GF-D8 (cell line): ENCODE data around the gene RABGEF1.
"Not testable (repeated sequence)": the region's sequence is repeated elsewhere in the genome, so short reads cannot be mapped to it uniquely, and the experiment has no call there.

Experiments
- DNase-seq: peaks from one replicate; lab custom pipeline; 2025; lab: John Stamatoyannopoulos, UW

Gene RABGEF1

DNA sequence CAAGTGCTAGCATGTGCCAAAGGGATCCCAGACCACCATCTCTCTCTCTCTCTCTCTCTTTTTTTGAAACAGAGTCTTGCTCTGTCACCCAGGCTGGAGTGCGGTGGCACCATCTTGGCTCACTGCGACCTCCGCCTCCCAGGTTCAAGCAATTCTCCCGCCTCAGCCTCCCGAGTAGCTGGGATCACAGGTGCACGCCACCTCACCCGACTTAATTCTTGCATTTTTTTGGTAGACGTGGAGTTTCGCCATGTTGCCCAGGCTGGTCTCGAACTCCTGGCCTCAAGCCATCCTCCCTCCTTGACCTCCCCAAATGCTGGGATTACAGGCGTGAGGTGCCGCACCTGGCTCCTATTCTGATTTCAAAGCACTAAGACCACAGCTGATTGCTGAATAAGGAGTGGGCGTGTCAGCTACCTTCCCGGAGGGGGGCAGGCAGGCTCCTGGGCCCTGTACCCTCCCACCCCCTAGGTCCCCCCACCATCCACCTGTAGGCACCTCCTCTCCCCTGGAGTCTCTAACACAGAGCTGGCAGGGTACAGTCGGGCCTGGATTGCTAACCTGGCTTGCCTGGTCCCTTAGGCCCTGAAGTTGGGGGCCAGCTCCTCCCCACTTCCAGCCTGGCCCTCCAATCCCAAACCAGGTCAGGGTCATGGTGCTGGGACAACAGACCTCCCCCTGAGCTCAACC is 74.8 kb downstream of the RABGEF1 start:
- DNase-seq, result not testable (repeated sequence)

DNA sequence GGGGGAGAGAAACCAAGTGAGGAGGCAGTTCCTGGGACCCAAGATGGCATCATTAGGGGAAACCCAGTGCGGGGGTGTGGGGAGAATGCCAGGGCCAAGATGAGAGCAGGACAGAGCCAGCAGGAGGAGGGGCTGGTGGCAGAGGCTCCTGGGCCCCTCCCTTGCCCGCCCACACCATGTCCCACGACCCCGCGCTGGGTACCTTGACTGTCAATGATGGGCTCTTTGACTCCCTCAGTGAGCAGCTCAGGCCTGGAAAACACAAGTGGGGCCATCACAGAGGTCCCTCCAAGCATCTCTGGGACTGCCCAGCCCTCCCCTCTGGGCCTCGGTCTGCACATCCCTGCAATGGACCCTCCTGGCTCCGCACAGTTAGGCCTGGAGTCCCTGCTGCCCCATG is 75.4 kb downstream of the RABGEF1 start:
- no peak for DNase-seq

DNA sequence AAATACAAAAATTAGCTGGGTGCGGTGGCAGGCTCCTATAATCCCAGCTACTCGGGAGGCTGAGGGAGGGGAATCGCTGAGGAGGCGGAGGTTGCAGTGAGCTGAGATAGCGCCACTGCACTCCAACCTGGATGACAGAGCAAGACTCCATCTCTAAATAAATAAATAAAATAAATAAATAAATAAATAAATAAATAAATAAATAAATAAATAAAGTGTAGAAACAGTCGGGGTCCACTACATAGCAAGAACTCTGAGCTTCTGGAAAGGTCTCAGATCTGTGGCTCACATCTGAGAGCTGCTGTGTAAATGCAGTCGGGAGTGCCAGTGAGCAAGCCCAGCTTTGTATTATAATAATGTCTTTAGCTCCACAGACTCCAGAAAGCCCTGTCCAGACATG is 76.1 kb downstream of the RABGEF1 start:
- not testable (repeated sequence) for DNase-seq

DNA sequence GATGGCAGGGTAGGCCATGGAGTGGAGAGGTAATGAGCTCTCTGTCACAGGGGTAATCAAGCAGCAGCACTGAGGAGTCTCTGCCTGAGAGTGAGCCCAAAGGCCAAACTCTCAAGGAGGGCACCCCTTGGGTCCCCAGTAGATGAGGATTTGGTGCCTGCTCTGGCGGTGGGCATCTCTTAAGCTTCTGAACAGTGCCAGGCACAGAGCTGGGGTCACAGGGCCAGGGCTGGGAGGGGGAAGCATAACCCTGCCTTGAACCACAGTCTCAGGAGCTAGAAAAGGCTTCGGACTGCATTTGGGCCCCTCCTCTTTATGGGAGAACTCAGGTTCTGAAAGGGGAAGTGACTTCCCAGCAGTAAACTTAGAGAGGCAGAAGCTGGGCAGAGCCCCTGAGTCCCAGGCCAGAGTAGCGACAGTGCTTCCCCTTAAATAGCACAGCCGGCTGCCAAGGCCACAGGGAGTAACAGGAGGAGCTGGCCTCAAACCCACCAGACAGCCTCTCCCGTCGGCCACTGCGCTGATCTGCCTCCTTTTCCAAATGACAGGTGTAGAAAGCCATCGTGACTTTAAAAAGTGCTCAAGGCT is 76.8 kb downstream of the RABGEF1 start:
- not testable (repeated sequence) for DNase-seq

DNA sequence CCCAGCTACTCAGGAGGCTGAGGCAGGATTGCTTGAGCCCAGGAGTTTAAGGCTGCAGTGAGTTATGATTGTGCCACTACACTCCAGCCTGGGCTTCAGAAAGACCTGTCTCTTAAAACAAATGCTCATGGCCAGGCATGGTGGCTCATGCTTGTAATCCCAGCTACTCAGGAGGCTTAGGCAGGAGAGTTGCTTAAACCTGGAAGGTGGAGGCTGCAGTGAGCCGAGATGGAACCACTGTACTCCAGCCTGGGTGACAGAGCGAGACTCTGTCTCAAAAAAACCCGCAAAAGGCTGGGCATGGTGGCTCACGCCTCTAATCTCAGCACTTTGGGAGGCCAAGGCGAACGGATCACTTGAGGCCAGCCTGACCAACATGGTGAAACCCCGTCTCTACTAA is 77.4 kb downstream of the RABGEF1 start:
- not testable (repeated sequence) for DNase-seq

DNA sequence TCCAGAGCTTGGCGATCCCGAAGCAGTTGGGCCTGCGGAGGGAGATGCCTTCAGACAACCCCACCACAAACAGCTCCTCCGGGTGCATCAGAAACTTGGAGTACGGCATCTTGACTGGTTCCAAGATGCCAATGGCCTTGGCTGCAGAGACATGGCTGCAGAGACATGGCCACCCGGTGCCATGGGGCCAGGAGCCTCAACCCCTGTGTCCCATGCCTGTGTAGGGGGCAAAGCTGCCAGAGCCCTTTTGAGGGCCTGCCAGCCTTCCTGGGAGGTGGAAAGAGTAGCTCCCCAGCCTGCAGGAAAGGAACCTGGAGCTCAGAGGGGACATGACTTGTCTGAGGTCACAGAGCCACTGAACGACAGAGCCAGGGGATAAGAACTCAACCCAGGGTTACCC is 83.5 kb downstream of the RABGEF1 start:
- DNase-seq, result no peak

DNA sequence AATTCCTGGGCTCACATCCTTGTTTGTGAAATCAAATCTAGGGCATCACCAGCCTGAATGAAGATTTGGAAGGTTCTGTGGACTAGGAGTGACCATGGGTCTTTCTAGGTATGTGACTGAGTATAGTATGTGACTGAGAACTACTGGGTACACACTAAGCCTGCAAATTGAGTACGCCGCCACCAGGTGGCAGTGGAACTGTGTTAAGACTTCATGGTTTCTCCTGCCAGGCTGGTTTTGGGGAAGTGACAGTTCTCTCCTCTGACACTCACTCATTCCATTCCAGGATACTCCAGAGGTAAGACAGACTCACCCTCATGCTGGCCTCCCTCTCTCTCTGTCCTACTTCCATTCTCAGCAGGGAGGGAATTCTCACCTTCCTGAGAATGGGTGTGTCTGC is 85.0 kb downstream of the RABGEF1 start:
- not testable (repeated sequence) for DNase-seq

DNA sequence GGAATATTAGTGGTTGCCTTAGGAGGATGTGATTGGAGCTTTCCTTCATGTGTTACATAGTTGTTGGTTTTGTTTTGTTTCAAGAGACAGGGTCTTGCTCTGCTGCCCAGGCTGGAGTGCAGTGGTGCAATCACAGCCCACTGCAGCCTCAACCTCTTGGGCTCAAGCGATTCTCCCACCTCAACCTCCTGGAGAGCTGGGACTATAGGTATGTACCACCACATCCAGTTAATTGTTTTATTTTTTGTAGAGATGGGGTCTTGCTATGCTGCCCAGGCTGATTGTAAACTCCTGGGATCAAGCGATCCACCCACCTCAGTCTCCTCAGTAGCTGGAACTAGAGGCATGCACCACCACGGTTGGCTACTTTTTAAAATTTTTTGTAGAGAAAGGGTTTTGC is 86.1 kb downstream of the RABGEF1 start:
- DNase-seq, result no peak

DNA sequence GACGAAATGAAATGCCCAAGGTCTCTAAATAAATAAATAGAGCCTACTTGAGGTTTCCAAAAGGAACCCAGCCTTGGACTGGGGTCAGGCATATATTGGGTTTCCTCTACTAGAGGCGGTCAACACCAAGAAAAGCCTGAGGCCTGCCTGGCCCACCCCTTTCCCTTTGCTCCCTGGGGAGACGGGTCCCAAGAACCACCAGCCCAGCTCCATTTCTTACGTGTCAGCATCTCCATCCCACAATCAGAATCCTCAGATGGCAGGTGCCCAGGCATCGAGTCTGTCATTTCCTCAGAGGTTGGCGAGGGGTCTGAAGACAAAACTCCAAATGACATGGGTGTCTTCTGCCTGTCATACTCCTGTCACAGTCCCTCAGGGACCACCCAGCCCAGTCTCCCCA is 90.4 kb downstream of the RABGEF1 start:
- DNase-seq, result not testable (repeated sequence)

DNA sequence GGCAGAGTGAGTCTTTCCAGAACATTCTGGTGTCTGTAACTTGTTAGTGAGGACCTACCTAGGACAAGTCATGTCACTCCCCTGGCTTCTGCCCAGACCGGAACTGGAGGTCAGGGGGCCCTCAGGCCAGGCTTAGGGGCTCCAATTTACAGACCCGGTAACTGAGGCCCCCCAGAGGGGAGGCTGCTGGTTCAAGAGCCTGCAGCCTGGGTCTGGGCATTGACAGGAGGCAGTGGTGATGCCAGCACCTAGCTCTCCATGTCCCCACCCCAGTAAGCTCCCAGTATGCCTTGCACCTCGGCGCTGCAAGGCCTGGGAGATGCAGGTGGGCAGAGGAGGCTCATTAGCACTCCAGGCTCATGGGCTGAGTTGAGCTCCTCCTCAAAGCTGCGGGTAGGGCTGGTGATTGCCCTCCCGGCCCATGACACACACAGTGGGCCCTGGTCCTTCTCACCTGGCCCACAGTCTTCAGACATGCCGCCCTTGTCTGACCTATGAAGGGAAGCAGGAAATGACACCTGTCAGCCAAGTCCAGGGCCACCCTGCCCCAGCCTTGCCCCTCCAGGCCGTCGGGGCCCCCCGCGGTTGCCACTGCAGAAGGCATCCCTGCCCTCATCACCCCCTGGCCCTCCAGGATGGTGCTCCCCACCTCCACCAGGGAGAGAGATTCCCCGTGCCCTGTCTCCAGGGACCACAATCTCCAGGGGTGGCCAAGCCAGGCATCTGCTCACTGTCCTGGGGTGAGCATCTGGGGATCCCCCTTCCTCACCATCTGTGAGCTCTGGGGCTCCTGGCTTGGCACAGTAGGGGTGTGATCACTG is 92.2 kb downstream of the RABGEF1 start:
- DNase-seq, result no peak

DNA sequence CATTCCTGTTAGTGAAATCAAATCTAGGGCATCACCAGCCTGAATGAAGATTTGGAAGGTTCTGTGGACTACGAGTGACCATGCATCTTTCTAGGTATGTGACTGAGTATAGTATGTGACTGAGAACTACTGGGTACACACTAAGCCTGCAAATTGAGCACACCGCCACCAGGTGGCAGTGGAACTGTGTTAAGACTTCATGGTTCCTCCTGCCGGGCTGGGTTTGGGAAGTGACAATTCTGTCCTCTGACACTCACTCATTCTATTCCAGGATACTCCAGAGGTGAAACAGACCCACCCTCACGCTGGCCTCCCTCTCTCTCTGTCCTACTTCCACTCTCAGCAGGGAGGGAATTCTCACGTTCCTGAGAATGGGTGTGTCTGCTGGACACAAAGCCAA is 96.5 kb downstream of the RABGEF1 start:
- DNase-seq, result no peak

DNA sequence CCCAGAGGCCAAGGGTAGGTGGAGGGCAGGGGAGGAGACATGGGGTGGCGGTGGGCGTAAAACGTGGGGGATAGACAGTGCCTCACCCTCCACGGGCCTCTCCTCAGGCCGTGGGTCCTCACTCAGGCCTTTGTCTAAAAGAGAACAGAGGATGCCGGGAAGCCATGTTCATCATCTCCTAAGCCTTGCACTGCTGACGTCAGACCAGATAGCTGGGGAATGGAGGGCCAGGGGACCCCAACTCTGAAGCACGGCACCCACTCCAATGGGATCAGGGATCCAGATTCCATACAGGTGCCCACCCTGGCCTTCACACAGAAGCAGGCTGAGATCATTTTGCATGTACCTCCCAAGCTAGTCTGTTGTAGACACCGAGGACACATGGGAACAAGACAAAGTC is 97.1 kb downstream of the RABGEF1 start:
- no peak for DNase-seq

DNA sequence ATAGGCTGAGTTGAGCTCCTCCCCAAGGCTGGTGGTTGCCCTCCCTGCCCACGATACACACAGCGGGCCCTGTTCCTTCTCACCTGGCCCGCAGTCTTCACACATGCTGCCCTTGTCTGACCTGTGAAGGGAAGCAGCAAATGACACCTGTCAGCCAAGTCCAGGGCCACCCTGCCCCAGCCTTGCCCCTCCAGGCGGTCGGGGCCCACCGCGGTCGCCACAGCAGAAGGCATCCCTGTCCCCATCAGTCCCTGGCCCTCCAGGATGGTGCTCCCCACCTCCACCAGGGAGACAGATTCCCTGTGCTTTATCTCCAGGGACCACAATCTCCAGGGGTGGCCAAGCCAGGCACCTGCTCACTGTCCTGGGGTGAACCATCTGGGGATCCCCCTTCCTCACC is 99.3 kb downstream of the RABGEF1 start:
- no peak for DNase-seq

DNA sequence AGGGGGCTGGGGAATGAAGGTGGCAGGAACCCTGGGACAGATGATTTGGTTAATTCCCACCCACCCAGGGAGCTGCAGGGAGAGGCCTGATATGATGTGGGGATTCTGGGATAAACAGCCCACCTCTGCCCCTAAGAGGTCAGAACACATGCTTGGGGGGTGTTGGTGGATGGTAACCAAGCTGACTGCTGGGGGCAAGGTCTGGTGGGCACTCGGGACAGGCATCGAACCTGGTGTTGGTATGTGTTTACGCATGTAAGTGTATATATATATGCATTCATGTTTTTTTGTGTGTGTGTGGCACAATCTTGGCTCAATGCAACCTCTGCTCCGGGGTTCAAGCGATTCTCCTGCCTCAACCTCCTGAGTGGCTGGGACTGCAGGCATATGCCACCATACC is 99.8 kb downstream of the RABGEF1 start:
- no peak for DNase-seq

DNA sequence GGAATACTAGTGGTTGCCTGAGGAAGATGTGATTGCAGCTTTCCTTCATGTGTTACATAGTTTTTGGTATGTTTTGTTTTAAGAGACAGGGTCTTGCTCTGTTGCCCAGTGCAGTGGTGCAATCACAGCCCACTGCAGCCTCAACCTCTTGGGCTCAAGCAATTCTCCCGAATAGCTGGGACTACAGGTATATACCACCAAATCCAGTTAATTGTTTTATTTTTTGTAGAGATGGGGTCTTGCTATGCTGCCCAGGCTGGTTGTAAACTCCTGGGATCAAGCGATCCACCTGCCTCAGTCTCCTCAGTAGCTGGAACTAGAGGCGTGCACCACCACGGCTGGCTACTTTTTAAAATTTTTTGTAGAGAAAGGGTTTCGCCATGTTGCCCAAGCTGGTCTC is 101.4 kb downstream of the RABGEF1 start:
- DNase-seq, result no peak

DNA sequence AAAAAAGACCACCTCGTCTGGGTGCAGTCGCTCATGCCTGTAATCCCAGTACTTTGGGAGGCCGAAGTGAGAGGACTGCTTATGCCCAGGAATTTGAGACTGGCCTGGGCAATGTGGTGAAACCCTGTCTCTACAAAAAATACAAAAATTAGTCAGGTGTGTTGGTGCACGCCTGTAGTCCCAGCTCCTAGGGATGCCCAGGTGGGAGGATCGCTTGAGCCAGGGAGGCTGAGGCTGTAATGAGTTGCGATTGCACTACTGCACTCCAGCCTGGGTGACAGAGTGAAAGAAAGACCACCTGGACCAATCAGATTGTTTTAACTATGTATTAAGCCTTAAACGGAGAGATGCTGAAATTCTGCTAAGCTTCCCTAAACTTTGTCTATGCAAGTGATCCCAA is 103.0 kb downstream of the RABGEF1 start:
- not testable (repeated sequence) for DNase-seq

DNA sequence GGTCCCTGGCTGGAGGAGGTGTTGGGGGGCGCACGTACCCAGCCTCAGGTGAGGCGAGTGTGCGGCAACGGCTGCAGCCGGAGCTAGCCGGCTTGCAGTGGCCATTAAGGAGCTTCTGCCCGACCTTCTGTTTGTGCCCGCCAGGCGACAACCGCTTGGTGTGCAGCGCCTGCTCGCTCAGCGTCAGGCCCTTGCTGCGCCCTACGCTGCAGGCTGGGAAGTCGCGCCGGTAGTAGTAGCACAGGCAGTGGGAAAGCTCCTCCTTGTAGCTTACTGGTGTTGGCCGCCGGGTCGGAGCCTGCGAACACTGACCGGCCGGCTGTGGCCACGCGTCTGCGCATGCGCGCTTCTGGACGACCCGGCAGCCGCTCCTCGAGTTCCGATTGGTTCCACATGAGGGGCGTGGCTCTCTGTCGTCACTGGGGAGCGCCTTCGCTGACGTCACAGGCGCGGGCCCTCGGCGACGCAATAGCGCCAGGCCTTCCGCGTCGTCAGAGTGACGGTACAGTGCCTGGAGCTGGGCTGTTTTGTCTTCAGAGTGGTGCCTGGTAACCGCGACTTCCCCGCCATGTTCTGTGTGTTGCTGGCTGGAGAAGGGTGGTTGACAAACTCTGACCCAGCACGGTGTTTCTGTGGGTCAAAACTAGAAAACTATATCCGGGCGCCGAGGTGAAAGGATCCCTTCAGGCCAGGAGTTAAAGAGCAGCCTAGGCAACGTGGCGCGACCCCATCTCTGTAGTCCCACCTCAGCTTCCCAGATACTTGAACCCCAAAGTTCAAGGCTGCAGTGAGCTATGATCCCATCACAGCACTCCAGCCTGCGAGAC is 104.2 kb downstream of the RABGEF1 start:
- DNase-seq, result peak; percentile 91

DNA sequence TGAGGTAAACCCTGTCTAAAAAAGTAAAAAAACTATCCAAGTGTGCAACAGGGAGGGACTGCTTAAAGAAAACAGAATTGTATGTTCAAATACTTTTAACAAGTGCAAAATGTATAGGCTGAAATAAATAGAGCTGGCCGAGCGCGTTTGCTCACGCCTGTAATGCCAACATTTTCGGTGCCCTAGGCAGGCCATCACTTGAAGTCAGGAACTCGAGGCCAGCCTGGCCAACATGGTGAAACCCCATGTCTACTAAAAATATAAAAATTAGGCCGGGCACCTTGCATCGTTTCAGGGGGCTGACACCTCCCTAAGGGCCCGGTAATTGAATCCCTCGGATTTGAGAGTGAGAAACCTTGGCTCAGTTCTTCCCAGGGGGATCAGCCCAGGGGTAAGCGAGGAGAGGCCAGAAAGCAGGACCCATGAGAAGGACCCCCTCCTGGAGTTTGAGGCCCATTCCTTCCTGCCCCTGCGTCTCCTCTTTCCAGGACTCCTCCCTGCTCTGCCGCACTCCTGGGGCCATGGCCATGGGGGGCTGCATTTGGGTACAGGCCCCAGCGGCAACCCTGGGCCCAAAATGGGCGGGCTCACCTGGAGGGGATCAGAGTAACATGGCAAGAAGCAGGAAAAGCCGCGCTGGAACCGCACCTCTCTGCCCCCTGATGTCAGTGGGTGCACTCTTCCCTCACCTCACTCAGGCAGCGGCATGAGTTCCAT is 105.0 kb downstream of the RABGEF1 start:
- DNase-seq, result no peak

DNA sequence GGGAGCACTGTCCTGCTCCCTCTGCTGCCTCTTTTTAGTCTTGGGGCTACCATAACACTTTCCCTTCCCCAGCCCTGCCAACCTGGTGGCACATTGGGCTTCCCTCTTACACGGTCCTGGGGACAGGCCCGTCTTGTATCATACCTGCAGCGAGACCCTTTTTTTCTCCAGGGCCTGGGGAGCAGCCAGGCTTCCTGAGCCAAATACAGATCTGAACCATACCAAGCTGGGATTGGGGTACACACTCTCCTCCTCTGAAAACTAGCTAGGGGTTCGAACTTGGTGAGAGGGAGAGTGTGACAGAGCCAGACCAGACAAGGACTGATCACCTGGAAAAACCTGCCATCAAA is 105.5 kb downstream of the RABGEF1 start:
- not testable (repeated sequence) for DNase-seq

DNA sequence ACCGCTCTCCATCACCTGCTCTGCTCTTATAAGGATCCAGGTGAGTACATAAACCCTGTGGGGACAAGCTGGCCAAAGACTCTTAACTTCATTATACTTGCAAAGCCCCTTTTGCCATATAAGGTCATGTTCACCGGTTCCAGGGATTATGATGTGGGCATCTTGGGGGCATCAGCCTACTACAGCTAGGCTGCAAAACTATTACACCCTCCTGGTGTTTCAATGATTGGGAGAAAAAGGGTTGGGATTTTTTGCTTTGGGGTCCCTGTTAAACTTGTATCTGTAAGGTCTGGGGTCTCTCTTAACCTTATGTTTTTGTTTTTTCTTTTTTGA is 107.0 kb downstream of the RABGEF1 start:
- DNase-seq, result not testable (repeated sequence)

DNA sequence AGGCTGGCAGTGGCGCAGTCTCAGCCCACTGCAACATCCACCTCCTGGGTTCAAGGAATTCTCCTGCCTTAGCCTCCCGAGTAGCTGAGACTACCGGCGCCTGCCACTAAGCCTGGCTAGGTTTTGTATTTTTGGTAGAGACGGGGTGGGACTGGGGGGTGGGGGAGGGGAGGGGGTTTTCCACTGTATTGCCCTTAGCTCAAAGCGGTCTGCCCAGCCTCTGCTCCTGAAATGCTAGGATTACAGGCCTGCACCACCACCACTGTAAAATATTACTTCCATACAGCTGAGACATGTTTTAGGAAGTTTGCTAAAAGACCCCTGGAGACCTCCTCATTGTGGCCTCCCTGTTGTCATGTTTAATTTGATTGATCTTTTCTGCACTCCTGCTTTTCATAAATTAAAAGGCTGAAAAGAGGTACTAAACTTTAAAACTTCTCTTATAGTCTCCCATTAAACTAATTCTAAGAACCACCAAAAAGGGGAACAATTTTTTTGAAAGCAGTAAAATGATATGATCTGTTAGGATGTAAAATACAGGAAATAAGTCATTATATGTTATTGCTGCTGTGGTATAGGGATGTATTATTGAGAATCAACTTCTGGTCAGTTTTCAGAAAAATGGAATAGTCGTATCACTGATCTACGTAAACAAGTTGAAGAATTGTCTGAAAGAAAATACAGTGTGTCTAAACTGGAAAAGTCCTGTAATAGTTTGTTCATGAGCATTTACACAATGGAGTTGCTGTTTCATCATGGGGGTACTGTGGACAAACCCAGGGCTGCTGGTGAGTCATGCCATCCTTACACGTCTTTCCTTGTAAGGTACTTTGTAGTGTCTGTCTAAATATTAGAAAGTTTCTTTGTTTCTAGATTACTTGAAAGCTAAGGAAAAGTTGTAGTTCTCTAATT is 107.6 kb downstream of the RABGEF1 start:
- DNase-seq, result peak; percentile 93
